Superior temporal gyrus (tissue), 1 donor: ENCODE measurements around the gene CCL5.
A peak's percentile ranks its signal among the peaks of the same experiment; 100 is the strongest.
"Not testable (repeated sequence)": the region's sequence is repeated elsewhere in the genome, so short reads cannot be mapped to it uniquely, and the experiment has no call there.

Experiments
- DNase-seq: peaks from one replicate; pipeline ENCODE4 v3.0.0-alpha.2; 2016; ENCODE audit errors: extremely low spot score

CCL5 gene

DNA sequence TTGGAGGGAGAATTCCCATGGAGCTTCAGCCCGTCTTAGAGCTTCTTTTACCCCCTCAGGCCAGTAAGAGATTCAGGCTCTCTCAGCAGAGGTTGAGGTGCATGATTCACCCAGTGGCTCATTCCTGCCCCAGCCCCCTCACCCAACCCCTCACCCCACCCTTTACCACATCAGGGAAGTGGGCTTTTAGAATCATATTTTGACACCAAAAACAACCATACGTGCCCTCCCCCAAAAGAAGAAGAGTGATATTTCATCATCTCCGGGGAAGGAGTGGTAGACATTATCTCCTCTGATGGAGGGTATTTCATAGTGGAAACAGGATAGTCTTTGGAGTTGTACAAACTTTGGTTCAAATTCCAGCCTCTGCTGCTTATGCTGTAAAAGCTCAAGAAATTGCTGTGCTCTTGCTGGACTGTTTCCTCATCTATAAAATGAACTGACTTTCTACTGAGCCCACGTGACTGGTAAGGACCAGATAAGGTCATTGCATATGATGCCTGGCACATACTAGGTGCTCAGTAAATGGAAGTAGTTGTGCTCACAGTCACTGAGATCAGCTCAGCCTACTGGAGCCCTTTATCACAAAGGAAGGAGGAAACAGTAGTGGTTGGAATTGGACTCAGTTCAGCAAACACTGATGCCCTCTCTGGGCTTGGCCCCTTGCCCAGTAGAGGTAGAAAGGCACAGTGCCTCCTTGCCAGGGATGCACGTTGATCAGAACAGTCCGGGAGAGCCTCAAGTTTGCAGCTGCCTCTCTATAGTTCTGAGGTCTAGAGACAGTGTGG is 18.3 kb upstream of the CCL5 start:
- DNase-seq: no peak

DNA sequence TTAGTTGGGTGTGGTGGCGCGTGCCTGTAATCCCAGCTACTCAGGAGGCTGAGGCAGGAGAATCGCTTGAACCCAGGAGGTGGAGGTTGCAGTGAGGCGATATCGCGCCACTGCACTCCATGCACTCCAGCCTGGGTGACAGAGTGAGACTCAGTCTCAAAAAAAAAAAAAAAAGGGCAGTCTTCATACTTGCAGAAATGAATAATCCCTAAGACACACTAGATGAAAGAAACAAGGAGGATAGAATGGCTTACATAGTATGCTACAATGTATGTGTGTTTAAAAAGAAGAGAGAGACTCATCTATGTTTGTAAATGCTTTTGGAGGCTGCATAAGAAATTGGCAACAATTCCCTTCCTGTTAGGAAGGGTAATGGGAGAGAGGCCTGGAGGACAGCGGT is 17.6 kb upstream of the CCL5 start:
- DNase-seq: not testable (repeated sequence)

- DNase-seq: no peak
Observed at GRCh38 chr17:35895636-35896587, 15.8 kb upstream of the CCL5 start.

GRCh38 chr17:35894206-35894605 is 14.0 kb upstream of the CCL5 start:
- DNase-seq: no peak

DNA sequence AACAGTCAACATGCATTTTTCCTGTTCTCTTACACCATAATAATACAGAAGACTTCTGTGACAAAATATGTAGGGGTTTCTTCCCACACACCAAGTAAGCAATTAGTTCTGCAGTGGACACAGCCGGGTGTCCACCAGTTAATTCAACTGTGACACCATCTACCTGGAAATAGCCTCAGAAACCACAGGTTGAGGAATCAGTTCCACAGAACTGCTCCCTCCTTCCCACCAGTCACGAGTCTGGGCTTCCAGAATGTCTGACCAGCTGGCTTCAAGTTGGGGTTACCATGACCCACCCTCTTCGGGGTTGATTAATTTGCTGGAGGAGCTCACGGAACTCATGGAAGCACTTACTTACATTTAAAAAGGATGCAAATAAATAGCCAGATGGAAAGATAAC is 13.6 kb upstream of the CCL5 start:
- no peak for DNase-seq

DNA sequence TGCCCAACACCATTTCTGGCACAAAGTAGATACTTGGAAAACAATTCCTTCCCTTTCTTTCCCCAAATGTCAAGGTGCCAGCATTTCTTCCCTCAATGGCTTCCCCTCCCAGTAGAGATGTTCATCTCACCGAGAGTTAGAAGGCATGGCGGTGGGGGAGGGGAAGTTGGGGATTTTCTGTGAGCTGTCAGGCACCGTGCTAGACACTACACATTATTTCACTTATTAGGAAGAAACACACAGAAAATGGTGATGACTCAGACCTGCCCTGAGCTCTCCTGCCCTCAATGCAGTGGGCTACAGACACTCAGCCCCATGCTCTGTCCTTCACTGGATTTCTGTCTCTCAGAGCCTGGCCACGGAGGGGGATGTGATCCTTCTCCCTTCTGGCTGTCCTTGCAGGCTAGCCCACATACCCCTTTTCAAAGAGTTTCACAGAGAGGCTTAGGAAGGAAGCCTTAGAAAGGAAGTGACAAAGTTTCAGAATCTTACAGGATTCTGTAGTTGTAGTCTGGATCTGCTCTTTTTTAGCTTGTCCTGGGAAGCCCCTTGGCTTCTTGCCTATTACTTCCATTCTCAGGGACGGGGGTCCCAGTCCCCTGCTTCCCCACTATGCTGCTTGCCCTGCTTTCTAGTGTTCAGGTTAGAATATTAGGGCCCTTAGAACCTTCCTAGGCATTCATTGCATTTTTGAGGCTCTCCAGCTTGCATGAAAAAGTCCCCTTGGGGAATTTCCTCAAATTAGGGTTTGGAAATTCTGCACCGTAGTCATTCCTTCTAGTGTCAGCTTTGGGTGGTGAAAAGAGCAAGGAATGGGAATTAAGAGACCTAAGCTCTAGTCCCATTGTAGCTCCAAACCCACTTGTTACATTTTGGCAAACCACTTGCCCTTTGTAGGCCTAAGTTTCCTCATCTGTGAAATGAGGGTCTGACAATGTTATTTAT is 12.2 kb upstream of the CCL5 start:
- no peak for DNase-seq

DNA sequence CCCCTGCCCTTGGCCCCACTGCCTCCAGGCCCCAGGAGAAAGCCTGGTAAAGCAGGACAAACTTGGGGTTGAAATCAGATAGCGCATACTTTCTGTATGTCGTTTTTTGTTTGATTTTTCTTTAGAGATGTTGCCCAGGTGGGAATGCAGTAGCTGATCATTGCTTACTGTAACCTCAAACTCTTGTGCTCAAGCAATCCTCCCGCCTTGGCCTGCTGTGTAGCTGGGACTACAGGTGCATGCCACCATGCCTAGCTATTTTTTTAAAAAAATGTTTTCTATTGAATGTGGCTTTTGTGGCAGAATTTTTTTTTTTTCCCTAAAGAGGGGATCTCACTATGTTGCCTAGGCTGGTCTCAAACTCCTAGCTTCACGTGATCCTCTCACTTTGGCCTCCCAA is 11.1 kb upstream of the CCL5 start:
- no peak for DNase-seq

GRCh38 chr17:35890774-35891155 is 10.6 kb upstream of the CCL5 start:
- DNase-seq: no peak

- peak; percentile 24 for DNase-seq
Observed at GRCh38 chr17:35889818-35890773, 9.9 kb upstream of the CCL5 start.

GRCh38 chr17:35889241-35889640 is 9.1 kb upstream of the CCL5 start:
- DNase-seq: no peak

DNA sequence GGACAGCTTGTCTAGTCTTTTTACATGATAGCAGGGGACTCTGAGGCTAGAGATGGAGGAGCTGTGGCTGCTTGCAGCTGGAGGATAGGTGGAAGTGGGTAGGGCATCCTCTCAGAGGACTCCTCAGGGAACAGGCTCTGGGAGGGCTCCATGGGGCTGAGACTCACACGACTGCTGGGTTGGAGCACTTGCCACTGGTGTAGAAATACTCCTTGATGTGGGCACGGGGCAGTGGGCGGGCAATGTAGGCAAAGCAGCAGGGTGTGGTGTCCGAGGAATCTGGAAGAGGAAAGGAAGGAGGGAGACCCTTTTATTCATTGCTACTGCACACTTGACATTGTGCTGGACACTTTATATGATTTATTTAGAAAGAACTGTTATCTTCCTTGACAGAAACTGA is 1.8 kb downstream of the CCL5 start:
- no peak for DNase-seq

- DNase-seq: no peak
Observed at GRCh38 chr17:35877345-35878029, 2.7 kb downstream of the CCL5 start.

- DNase-seq: no peak
Observed at GRCh38 chr17:35876534-35876933, 3.6 kb downstream of the CCL5 start.

DNA sequence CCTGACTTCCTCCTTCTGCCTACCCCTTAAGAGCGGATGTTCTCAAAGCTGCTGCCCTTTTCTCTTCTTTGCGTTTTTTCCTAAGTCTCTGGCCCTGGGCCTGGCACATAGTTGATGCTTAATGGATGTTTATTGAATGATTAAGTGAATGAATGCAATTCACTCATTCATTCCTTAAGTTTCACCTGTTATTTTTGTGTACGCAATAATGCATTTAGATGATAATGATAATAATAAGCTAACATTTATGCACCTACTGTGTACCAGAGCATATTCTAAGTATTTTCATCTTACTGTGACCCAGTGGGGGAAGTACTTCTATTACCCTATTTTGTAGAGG is 4.4 kb downstream of the CCL5 start:
- no peak for DNase-seq

GRCh38 chr17:35875072-35875799 is 4.9 kb downstream of the CCL5 start:
- DNase-seq: no peak

- DNase-seq: no peak
Observed at GRCh38 chr17:35872196-35872980, 7.8 kb downstream of the CCL5 start.

GRCh38 chr17:35870906-35871819 is 9.0 kb downstream of the CCL5 start:
- DNase-seq: no peak

GRCh38 chr17:35868737-35869136 is 11.4 kb downstream of the CCL5 start, which contains the start of gene HEATR9:
TSS of gene HEATR9 (minus strand) at chr17:35868891. CDS start at chr17:35868742, 149 bp downstream.
- DNase-seq: no peak
